HCT116 (cell line): Measurements from ENCODE around the gene DHCR24. TPM values are rescaled to one million over a fixed set of nuclear protein-coding genes. Genes with fewer than 3 reads are reported as not detected.

Experiments
- ATAC-seq: fragments of 200-7000 bp; cut with Tn5 transposase; 2 replicates; pipeline ENCODE4 v1.9.1; 2020; ENCODE audit warnings: mild to moderate bottlenecking, moderate library complexity
- BruUV-seq: library from RNA; stranded (reverse); fragments of 400-500 nt; replicated peaks from 2 replicates; lab custom pipeline; 2021; lab: Mats Ljungman, UMichigan
- CTCF ChIA-PET: fragments of 300-600 bp; sonication (Branson Sonifier 250); formaldehyde crosslinking; loops from one replicate; lab custom pipeline; 2021; ENCODE audit warnings: antibody characterized with exemption; lab: Charles Lee
- POLR2A ChIA-PET: fragments of 300-600, 350-600 bp; sonication (Branson Sonifier 250); formaldehyde crosslinking; loops from one replicate; lab custom pipeline; 2021; ENCODE audit warnings: antibody characterized with exemption; lab: Charles Lee
- RAD21 ChIA-PET, 2 experiments: fragments of 300-600 bp; sonication (Branson Sonifier 250); formaldehyde crosslinking; loops; one replicate each; lab custom pipeline; 2023; ENCODE audit warnings: low total read pairs in 2 of 2; ENCODE audit not compliant: uncharacterized antibody in 2 of 2, unreplicated experiment in 2 of 2, low non-redundant PET in 1 of 2; lab: Charles Lee
- DNase-seq: peaks from one replicate; pipeline ENCODE4 v3.0.0-alpha.2; 2010; ENCODE audit warnings: low read depth, low spot score
- H2AFZ ChIP-seq: fragments of 200-600 bp; shearing (Covaris generic), sonication (generic); 2 replicates; pipeline ENCODE4 v1.6.1; 2017; ENCODE audit warnings: low read depth, mixed run types, mixed read lengths, antibody characterized with exemption, low read length; ENCODE audit not compliant: poor library complexity, severe bottlenecking
- H3K27ac ChIP-seq: 2 replicates; pipeline ENCODE4 v1.5.1; 2012; ENCODE audit warnings: low read depth, low read length
- H3K27me3 ChIP-seq: fragments of 200-600 bp; sonication (generic); 2 replicates; pipeline ENCODE4 v1.6.1; 2016; ENCODE audit warnings: mixed run types, low read length, mixed read lengths; ENCODE audit not compliant: insufficient read depth
- H3K36me3 ChIP-seq, 2 experiments: fragments of 200-500 bp in 1 of 2; fragments of 200-600 bp in 1 of 2; sonication (Bioruptor generic) in 1 of 2; sonication (generic) in 1 of 2; 2 replicates each; pipeline versions ENCODE4 v1.5.1 to v1.6.1; 2014 to 2016; ENCODE audit warnings: low read length in 2 of 2, inconsistent platforms in 1 of 2, mixed read lengths in 1 of 2, mixed run types in 1 of 2; ENCODE audit not compliant: insufficient read depth in 2 of 2, control insufficient read depth in 1 of 2
- H3K4me1 ChIP-seq, 2 experiments: fragments of 200-600 bp in 1 of 2; sonication (generic) in 1 of 2; 2 replicates each; pipeline versions ENCODE4 v1.5.1 to v1.6.1; 2012 to 2017; ENCODE audit warnings: low read length in 2 of 2, inconsistent platforms in 1 of 2, mild to moderate bottlenecking in 1 of 2, mixed read lengths in 1 of 2, mixed run types in 1 of 2, moderate library complexity in 1 of 2; ENCODE audit not compliant: insufficient read depth in 2 of 2, control insufficient read depth in 1 of 2
- H3K4me2 ChIP-seq: fragments of 200-600 bp; sonication (generic); 2 replicates; pipeline ENCODE4 v1.6.1; 2017; ENCODE audit warnings: mixed run types, low read length, mixed read lengths
- H3K4me3 ChIP-seq, 2 experiments: fragments of 200-600 bp in 1 of 2; sonication (generic) in 1 of 2; replicated peaks in 1 of 2; 2 replicates each; pipeline ENCODE4 v1.5.1; 2011 to 2016; ENCODE audit warnings: low read length in 2 of 2, control low read depth in 1 of 2, low read depth in 1 of 2, mild to moderate bottlenecking in 1 of 2, mixed read lengths in 1 of 2, mixed run types in 1 of 2
- H3K79me2 ChIP-seq: fragments of 200-600 bp; sonication (generic); 2 replicates; pipeline ENCODE4 v1.6.1; 2017; ENCODE audit warnings: mild to moderate bottlenecking, mixed run types, low read length, moderate library complexity, mixed read lengths; ENCODE audit not compliant: insufficient read depth
- H3K9ac ChIP-seq: fragments of 200-600 bp; sonication (generic); 2 replicates; pipeline ENCODE4 v1.6.1; 2016; ENCODE audit warnings: low read length, mixed read lengths
- H3K9me2 ChIP-seq: fragments of 200-600 bp; sonication (generic), shearing (Covaris generic); 2 replicates; pipeline ENCODE4 v1.6.1; 2017; ENCODE audit warnings: mixed run types, mild to moderate bottlenecking, moderate library complexity; ENCODE audit not compliant: insufficient read depth
- H3K9me3 ChIP-seq, 2 experiments: fragments of 200-500 bp in 1 of 2; fragments of 200-600 bp in 1 of 2; sonication (Bioruptor generic) in 1 of 2; sonication (generic) in 1 of 2; 2 replicates each; pipeline ENCODE4 v1.6.1; 2014 to 2017; ENCODE audit warnings: low read length in 2 of 2, mixed read lengths in 2 of 2, inconsistent platforms in 1 of 2, low read depth in 1 of 2, mild to moderate bottlenecking in 1 of 2, mixed run types in 1 of 2, moderate library complexity in 1 of 2; ENCODE audit not compliant: control insufficient read depth in 1 of 2, insufficient read depth in 1 of 2
- H4K20me1 ChIP-seq: fragments of 200-600 bp; sonication (generic), shearing (Covaris generic); 2 replicates; pipeline ENCODE4 v1.6.1; 2017; ENCODE audit warnings: mixed run types, mild to moderate bottlenecking, moderate library complexity; ENCODE audit not compliant: insufficient read depth
- CEBPB ChIP-seq: IDR thresholded peaks from 2 replicates; pipeline ENCODE4 v1.6.1; 2012; ENCODE audit warnings: low read depth
- EGR1 ChIP-seq: IDR thresholded peaks from 2 replicates; pipeline ENCODE4 v1.6.1; 2012; ENCODE audit warnings: low read depth
- EZH2phosphoT487 ChIP-seq: fragments of 200-600 bp; IDR thresholded peaks from 2 replicates; pipeline ENCODE4 v1.6.1; 2018; ENCODE audit warnings: antibody characterized with exemption, borderline replicate concordance
- POLR2AphosphoS5 ChIP-seq: IDR thresholded peaks from 2 replicates; pipeline ENCODE4 v1.6.1; 2011; ENCODE audit warnings: mild to moderate bottlenecking, low read depth, low read length, moderate library complexity
- SIN3A ChIP-seq: IDR thresholded peaks from 2 replicates; pipeline ENCODE4 v1.6.1; 2012; ENCODE audit warnings: low read depth
- SP1 ChIP-seq: IDR thresholded peaks from 2 replicates; pipeline ENCODE4 v1.6.1; 2012; ENCODE audit warnings: low read depth
- intact Hi-C: fragments of 100-400 bp; cut with micrococcal nuclease; formaldehyde crosslinking; loops from 2 replicates; pipeline ENCODE4 v1.10.0; 2022
- total RNA-seq: library from RNA; stranded (reverse); gene quantifications from one replicate; pipeline ENCODE4 v1.2.1, GENCODE V29; 2021; ENCODE audit not compliant: unreplicated experiment
- TF ChIP-seq, protein P1 (sequence below), 3 experiments: fragments of 200-600 bp in 1 of 3; sonication (generic) in 1 of 3; IDR thresholded peaks in 2 of 3; conservative IDR thresholded peaks in 1 of 3; 2 replicates each; pipeline ENCODE4 v1.5.1; 2012 to 2017; ENCODE audit warnings: low read depth in 2 of 3, low read length in 2 of 3, antibody characterized with exemption in 1 of 3, borderline replicate concordance in 1 of 3, control low read depth in 1 of 3, mild to moderate bottlenecking in 1 of 3, mixed read lengths in 1 of 3, mixed run types in 1 of 3, moderate library complexity in 1 of 3; ENCODE audit not compliant: insufficient read depth in 1 of 3
- TF ChIP-seq, protein P2 (sequence below): IDR thresholded peaks from 2 replicates; pipeline ENCODE4 v1.6.1; 2011; ENCODE audit warnings: mild to moderate bottlenecking, low read length, moderate library complexity; ENCODE audit not compliant: insufficient replicate concordance; ENCODE audit errors: extremely low read depth

The DHCR24 gene
- total RNA-seq, 1 experiment from 2014 or later = 132 TPM

DNA sequence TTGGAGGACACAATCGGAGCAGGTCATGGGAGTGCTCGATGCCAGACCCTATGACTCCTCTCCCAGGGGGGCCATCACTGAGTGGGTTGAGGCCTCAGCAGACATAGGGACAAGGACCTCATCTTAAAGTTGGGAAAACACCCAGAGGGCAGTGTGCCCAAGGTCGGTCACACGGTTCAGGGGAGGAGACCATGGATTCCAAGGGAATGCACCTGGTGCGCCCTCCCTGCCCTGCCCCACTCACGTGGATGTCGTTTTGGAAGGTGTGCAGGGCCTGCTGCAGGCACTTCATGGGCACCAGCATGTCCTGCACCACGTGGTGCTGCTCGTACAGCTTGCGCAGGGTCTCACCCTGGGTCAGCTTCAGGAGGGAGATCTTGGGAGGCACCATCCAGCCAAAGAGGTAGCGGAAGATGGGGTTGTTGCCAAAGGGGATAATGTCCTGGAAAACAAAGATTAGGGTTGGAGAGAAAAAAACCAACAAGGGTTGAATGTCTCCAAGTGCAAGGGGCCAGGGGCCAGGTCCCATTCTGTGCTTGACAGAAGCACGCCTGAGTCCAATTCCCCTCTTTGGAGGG, 33.1 kb downstream of the DHCR24 start:
- H3K4me2 ChIP-seq = no peak overlapping the region
- POLR2A ChIA-PET = no interaction called here
- no peak overlapping the region for H3K9ac ChIP-seq
- RAD21 ChIA-PET = no interaction called here
- no peaks in the 10 kb centered on the region for H3K27me3 ChIP-seq
- DNase-seq = no peak
- H3K36me3 ChIP-seq = peaks cover 28 to 48% of the 10 kb centered on the region in 2 experiments
- H4K20me1 ChIP-seq = no peaks in the 10 kb centered on the region; the same call in 1 of the 2 replicates
- no peaks in the 10 kb centered on the region for H3K9me2 ChIP-seq
- TF ChIP-seq SP1 = no peak
- TF ChIP-seq, protein P1, sequence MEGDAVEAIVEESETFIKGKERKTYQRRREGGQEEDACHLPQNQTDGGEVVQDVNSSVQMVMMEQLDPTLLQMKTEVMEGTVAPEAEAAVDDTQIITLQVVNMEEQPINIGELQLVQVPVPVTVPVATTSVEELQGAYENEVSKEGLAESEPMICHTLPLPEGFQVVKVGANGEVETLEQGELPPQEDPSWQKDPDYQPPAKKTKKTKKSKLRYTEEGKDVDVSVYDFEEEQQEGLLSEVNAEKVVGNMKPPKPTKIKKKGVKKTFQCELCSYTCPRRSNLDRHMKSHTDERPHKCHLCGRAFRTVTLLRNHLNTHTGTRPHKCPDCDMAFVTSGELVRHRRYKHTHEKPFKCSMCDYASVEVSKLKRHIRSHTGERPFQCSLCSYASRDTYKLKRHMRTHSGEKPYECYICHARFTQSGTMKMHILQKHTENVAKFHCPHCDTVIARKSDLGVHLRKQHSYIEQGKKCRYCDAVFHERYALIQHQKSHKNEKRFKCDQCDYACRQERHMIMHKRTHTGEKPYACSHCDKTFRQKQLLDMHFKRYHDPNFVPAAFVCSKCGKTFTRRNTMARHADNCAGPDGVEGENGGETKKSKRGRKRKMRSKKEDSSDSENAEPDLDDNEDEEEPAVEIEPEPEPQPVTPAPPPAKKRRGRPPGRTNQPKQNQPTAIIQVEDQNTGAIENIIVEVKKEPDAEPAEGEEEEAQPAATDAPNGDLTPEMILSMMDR (IDR thresholded peaks at IDR 0.05 in 2 of 3, conservative IDR thresholded peaks at IDR 0.05 in 1 of 3; ENCODE audit: borderline replicate concordance in 1 of 3, insufficient read depth in 1 of 3, low read depth in 2 of 3, low read length in 2 of 3) = no peak
- TF ChIP-seq POLR2AphosphoS5 = no peak
- TF ChIP-seq EZH2phosphoT487 = no peak
- no peak for TF ChIP-seq CEBPB
- no peak for TF ChIP-seq EGR1
- TF ChIP-seq, protein P2, sequence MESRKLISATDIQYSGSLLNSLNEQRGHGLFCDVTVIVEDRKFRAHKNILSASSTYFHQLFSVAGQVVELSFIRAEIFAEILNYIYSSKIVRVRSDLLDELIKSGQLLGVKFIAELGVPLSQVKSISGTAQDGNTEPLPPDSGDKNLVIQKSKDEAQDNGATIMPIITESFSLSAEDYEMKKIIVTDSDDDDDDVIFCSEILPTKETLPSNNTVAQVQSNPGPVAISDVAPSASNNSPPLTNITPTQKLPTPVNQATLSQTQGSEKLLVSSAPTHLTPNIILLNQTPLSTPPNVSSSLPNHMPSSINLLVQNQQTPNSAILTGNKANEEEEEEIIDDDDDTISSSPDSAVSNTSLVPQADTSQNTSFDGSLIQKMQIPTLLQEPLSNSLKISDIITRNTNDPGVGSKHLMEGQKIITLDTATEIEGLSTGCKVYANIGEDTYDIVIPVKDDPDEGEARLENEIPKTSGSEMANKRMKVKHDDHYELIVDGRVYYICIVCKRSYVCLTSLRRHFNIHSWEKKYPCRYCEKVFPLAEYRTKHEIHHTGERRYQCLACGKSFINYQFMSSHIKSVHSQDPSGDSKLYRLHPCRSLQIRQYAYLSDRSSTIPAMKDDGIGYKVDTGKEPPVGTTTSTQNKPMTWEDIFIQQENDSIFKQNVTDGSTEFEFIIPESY = no peak
- no peak for TF ChIP-seq SIN3A
- ATAC-seq = no peak
- H3K4me3 ChIP-seq = no peak overlapping the region
- H3K79me2 ChIP-seq = no peaks in the 10 kb centered on the region
- peaks cover 28 to 36% of the 10 kb centered on the region in 2 experiments for H3K4me1 ChIP-seq
- intact Hi-C loops = no loop called here
- CTCF ChIA-PET = no interaction called here
- no peaks in the 10 kb centered on the region for H3K9me3 ChIP-seq
- no peak overlapping the region for H3K27ac ChIP-seq
- no peak overlapping the region for H2AFZ ChIP-seq
- no TSS peak for BruUV-seq
